HCT116 (cell line): ENCODE measurements around the gene SLC12A7. TPM values are rescaled to one million over a fixed set of nuclear protein-coding genes. Genes with fewer than 3 reads are reported as not detected.

Source experiments
- ATAC-seq: fragments of 200-7000 bp; cut with Tn5 transposase; 2 replicates; pipeline ENCODE4 v1.9.1; 2020; ENCODE audit warnings: mild to moderate bottlenecking, moderate library complexity
- BruUV-seq: library from RNA; stranded (reverse); fragments of 400-500 nt; replicated peaks from 2 replicates; lab custom pipeline; 2021; lab: Mats Ljungman, UMichigan
- CTCF ChIA-PET: fragments of 300-600 bp; sonication (Branson Sonifier 250); formaldehyde crosslinking; loops from one replicate; lab custom pipeline; 2021; ENCODE audit warnings: antibody characterized with exemption; lab: Charles Lee
- POLR2A ChIA-PET: fragments of 300-600, 350-600 bp; sonication (Branson Sonifier 250); formaldehyde crosslinking; loops from one replicate; lab custom pipeline; 2021; ENCODE audit warnings: antibody characterized with exemption; lab: Charles Lee
- RAD21 ChIA-PET, 2 experiments: fragments of 300-600 bp; sonication (Branson Sonifier 250); formaldehyde crosslinking; loops; one replicate each; lab custom pipeline; 2023; ENCODE audit warnings: low total read pairs in 2 of 2; ENCODE audit not compliant: uncharacterized antibody in 2 of 2, unreplicated experiment in 2 of 2, low non-redundant PET in 1 of 2; lab: Charles Lee
- DNase-seq: peaks from one replicate; pipeline ENCODE4 v3.0.0-alpha.2; 2010; ENCODE audit warnings: low read depth, low spot score
- H2AFZ ChIP-seq: fragments of 200-600 bp; shearing (Covaris generic), sonication (generic); 2 replicates; pipeline ENCODE4 v1.6.1; 2017; ENCODE audit warnings: low read depth, mixed run types, mixed read lengths, antibody characterized with exemption, low read length; ENCODE audit not compliant: poor library complexity, severe bottlenecking
- H3K27ac ChIP-seq: 2 replicates; pipeline ENCODE4 v1.5.1; 2012; ENCODE audit warnings: low read depth, low read length
- H3K27me3 ChIP-seq: fragments of 200-600 bp; sonication (generic); 2 replicates; pipeline ENCODE4 v1.6.1; 2016; ENCODE audit warnings: mixed run types, low read length, mixed read lengths; ENCODE audit not compliant: insufficient read depth
- H3K36me3 ChIP-seq, 2 experiments: fragments of 200-500 bp in 1 of 2; fragments of 200-600 bp in 1 of 2; sonication (Bioruptor generic) in 1 of 2; sonication (generic) in 1 of 2; 2 replicates each; pipeline versions ENCODE4 v1.5.1 to v1.6.1; 2014 to 2016; ENCODE audit warnings: low read length in 2 of 2, inconsistent platforms in 1 of 2, mixed read lengths in 1 of 2, mixed run types in 1 of 2; ENCODE audit not compliant: insufficient read depth in 2 of 2, control insufficient read depth in 1 of 2
- H3K4me1 ChIP-seq, 2 experiments: fragments of 200-600 bp in 1 of 2; sonication (generic) in 1 of 2; 2 replicates each; pipeline versions ENCODE4 v1.5.1 to v1.6.1; 2012 to 2017; ENCODE audit warnings: low read length in 2 of 2, inconsistent platforms in 1 of 2, mild to moderate bottlenecking in 1 of 2, mixed read lengths in 1 of 2, mixed run types in 1 of 2, moderate library complexity in 1 of 2; ENCODE audit not compliant: insufficient read depth in 2 of 2, control insufficient read depth in 1 of 2
- H3K4me2 ChIP-seq: fragments of 200-600 bp; sonication (generic); 2 replicates; pipeline ENCODE4 v1.6.1; 2017; ENCODE audit warnings: mixed run types, low read length, mixed read lengths
- H3K4me3 ChIP-seq, 2 experiments: fragments of 200-600 bp in 1 of 2; sonication (generic) in 1 of 2; replicated peaks in 1 of 2; 2 replicates each; pipeline ENCODE4 v1.5.1; 2011 to 2016; ENCODE audit warnings: low read length in 2 of 2, control low read depth in 1 of 2, low read depth in 1 of 2, mild to moderate bottlenecking in 1 of 2, mixed read lengths in 1 of 2, mixed run types in 1 of 2
- H3K79me2 ChIP-seq: fragments of 200-600 bp; sonication (generic); 2 replicates; pipeline ENCODE4 v1.6.1; 2017; ENCODE audit warnings: mild to moderate bottlenecking, mixed run types, low read length, moderate library complexity, mixed read lengths; ENCODE audit not compliant: insufficient read depth
- H3K9ac ChIP-seq: fragments of 200-600 bp; sonication (generic); 2 replicates; pipeline ENCODE4 v1.6.1; 2016; ENCODE audit warnings: low read length, mixed read lengths
- H3K9me2 ChIP-seq: fragments of 200-600 bp; sonication (generic), shearing (Covaris generic); 2 replicates; pipeline ENCODE4 v1.6.1; 2017; ENCODE audit warnings: mixed run types, mild to moderate bottlenecking, moderate library complexity; ENCODE audit not compliant: insufficient read depth
- H3K9me3 ChIP-seq, 2 experiments: fragments of 200-500 bp in 1 of 2; fragments of 200-600 bp in 1 of 2; sonication (Bioruptor generic) in 1 of 2; sonication (generic) in 1 of 2; 2 replicates each; pipeline ENCODE4 v1.6.1; 2014 to 2017; ENCODE audit warnings: low read length in 2 of 2, mixed read lengths in 2 of 2, inconsistent platforms in 1 of 2, low read depth in 1 of 2, mild to moderate bottlenecking in 1 of 2, mixed run types in 1 of 2, moderate library complexity in 1 of 2; ENCODE audit not compliant: control insufficient read depth in 1 of 2, insufficient read depth in 1 of 2
- H4K20me1 ChIP-seq: fragments of 200-600 bp; sonication (generic), shearing (Covaris generic); 2 replicates; pipeline ENCODE4 v1.6.1; 2017; ENCODE audit warnings: mixed run types, mild to moderate bottlenecking, moderate library complexity; ENCODE audit not compliant: insufficient read depth
- ATF3 ChIP-seq: IDR thresholded peaks from 2 replicates; pipeline ENCODE4 v1.6.1; 2012
- EGR1 ChIP-seq: IDR thresholded peaks from 2 replicates; pipeline ENCODE4 v1.6.1; 2012; ENCODE audit warnings: low read depth
- TCF7L2 ChIP-seq: IDR thresholded peaks from 2 replicates; pipeline ENCODE4 v1.7.0; 2011; ENCODE audit warnings: borderline replicate concordance, inconsistent platforms; ENCODE audit not compliant: insufficient read depth, insufficient read length; ENCODE audit errors: extremely low read depth
- intact Hi-C: fragments of 100-400 bp; cut with micrococcal nuclease; formaldehyde crosslinking; loops from 2 replicates; pipeline ENCODE4 v1.10.0; 2022
- total RNA-seq: library from RNA; stranded (reverse); gene quantifications from one replicate; pipeline ENCODE4 v1.2.1, GENCODE V29; 2021; ENCODE audit not compliant: unreplicated experiment

The SLC12A7 gene
- total RNA-seq, 1 experiment from 2014 or later = 29.6 TPM

- Histone ChIP-seq H3K4me3 (no peak overlapping the region), H3K27ac (no peak overlapping the region), H3K9me3 (no peaks in the 10 kb centered on the region), H3K4me2 (no peak overlapping the region), H4K20me1 (no peaks in the 10 kb centered on the region), H2AFZ (no peak overlapping the region)
- no peak for ATAC-seq
- ChIA-PET POLR2A (no interaction called here), CTCF (interaction anchor here (1.5 kb wide), 1 partner anchor 84 kb away, joined by 3 read pairs; no protein-coding TSS in a partner anchor)
- intact Hi-C loops = no loop called here
- TF ChIP-seq EGR1 (no peak), TCF7L2 (no peak)
- TF ChIP-seq, all 23 proteins: peak for 0
- no peak overlapping the region for H3K9ac ChIP-seq
- DNase-seq = no peak
- no peaks in the 10 kb centered on the region for H3K9me2 ChIP-seq
- no peaks in the 10 kb centered on the region; a peak in 1 of 4 replicates for H3K36me3 ChIP-seq
- no peaks in the 10 kb centered on the region for H3K27me3 ChIP-seq
- RAD21 ChIA-PET = no interaction called here
- no peaks in the 10 kb centered on the region for H3K79me2 ChIP-seq
- no peaks in the 10 kb centered on the region for H3K4me1 ChIP-seq
- BruUV-seq = no TSS peak
Measured at GRCh38 chr5:1018596-1018995, 93.3 kb downstream of the SLC12A7 start.

- H3K27ac ChIP-seq = no peak overlapping the region
- no peak overlapping the region for H3K4me3 ChIP-seq
- H3K4me1 ChIP-seq = no peaks in the 10 kb centered on the region
- no peak overlapping the region for H3K9ac ChIP-seq
- ChIA-PET CTCF (no interaction called here), RAD21 (no interaction called here), POLR2A (no interaction called here)
- TF ChIP-seq ATF3 = no peak
- no peak for TF ChIP-seq EGR1
- no peak overlapping the region for H2AFZ ChIP-seq
- H3K4me2 ChIP-seq = no peak overlapping the region
- H3K9me2 ChIP-seq = no peaks in the 10 kb centered on the region
- H3K79me2 ChIP-seq = no peaks in the 10 kb centered on the region
- no peaks in the 10 kb centered on the region for H3K9me3 ChIP-seq
- ATAC-seq (no peak), DNase-seq (no peak)
- no peaks in the 10 kb centered on the region for H3K27me3 ChIP-seq
- intact Hi-C loops = no loop called here
- no peaks in the 10 kb centered on the region; a peak in 1 of 4 replicates for H3K36me3 ChIP-seq
- no peaks in the 10 kb centered on the region for H4K20me1 ChIP-seq
- no TSS peak for BruUV-seq
Measured at GRCh38 chr5:1017691-1018455, 94.0 kb downstream of the SLC12A7 start.
